ENCODE data around the gene RAP2A. TPM values are rescaled to one million over a fixed set of nuclear protein-coding genes. Genes with fewer than 3 reads are reported as not detected.

The RAP2A gene
- total RNA-seq, 2 donors from 2014 or later, result 31.0 to 39.4 TPM

DNA sequence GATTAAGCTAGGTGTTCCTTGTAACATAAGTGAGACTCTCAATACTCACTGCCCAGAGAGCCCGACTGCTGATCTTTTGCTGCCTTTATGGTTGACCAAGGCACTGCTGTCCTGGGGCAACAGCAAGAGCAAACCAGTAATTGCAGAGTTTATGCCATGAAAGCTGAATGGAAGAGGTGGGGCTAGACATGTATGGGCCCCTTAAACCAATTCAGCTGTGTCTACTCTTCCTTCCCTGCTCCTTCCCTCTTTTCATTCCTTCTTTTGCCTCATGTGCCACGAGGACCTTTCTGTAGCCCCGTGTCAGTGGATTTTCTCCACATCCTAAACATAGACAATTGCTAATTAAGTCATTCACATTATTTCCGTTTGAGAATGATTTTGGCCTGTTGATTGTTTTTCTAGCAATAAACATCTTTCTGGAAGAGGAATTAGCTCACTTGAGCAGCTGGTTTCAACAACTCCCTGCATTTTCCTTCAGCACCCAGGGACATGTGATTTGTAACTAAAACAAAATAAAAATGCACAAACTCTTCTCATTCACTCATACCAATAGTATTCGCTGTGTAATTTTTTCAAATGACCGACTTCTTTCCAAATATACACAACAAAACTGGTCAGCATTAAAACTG, 40.5 kb downstream of the RAP2A start:
- no peak overlapping the region for H3K4me3 ChIP-seq
- peaks cover 0 to 9% of the 10 kb centered on the region in 2 donors for H3K4me1 ChIP-seq (ENCODE audit: control insufficient read depth in 1 of 2, low read depth in 2 of 2)
- DNase-seq (ENCODE audit: low spot score) (no peak), ATAC-seq (ENCODE audit: insufficient number of reproducible peaks, low FRiP score, low read depth) (no peak)
- no peaks in the 10 kb centered on the region for H3K9me3 ChIP-seq
- no peak overlapping the region for H3K27ac ChIP-seq
- H3K27me3 ChIP-seq (replicated peaks; ENCODE audit: insufficient read depth), result no peaks in the 10 kb centered on the region
- no peaks in the 10 kb centered on the region for H3K36me3 ChIP-seq
- TF ChIP-seq, protein P1, sequence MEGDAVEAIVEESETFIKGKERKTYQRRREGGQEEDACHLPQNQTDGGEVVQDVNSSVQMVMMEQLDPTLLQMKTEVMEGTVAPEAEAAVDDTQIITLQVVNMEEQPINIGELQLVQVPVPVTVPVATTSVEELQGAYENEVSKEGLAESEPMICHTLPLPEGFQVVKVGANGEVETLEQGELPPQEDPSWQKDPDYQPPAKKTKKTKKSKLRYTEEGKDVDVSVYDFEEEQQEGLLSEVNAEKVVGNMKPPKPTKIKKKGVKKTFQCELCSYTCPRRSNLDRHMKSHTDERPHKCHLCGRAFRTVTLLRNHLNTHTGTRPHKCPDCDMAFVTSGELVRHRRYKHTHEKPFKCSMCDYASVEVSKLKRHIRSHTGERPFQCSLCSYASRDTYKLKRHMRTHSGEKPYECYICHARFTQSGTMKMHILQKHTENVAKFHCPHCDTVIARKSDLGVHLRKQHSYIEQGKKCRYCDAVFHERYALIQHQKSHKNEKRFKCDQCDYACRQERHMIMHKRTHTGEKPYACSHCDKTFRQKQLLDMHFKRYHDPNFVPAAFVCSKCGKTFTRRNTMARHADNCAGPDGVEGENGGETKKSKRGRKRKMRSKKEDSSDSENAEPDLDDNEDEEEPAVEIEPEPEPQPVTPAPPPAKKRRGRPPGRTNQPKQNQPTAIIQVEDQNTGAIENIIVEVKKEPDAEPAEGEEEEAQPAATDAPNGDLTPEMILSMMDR (IDR thresholded peaks at IDR 0.05), result no peak

DNA sequence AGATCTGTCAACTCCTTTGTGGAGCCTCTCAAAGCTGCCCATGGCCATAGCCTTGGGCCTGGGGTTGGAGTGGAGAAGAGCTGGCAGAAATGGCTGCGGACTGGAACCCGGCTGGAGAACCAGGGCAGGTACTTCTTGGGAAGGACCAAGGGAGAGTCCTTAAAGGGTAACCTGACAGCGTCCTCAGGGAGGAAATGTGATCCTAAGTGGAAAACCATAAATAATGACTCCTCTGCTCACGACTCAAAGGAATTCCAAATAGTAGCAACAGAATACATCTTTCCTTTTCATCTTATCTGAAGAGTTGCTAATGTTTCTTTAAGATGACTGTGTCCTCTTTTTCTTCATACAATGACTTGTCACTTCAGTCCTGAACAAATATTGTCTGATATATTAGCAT, 41.0 kb downstream of the RAP2A start:
- Histone ChIP-seq H3K9me3 (no peaks in the 10 kb centered on the region), H3K36me3 (no peaks in the 10 kb centered on the region), H3K27me3 (replicated peaks; ENCODE audit: insufficient read depth) (no peaks in the 10 kb centered on the region), H3K4me1 (ENCODE audit: control insufficient read depth in 1 of 2, low read depth in 2 of 2) (peaks cover 0 to 14% of the 10 kb centered on the region in 2 donors), H3K27ac (no peak overlapping the region), H3K4me3 (no peak overlapping the region)
- TF ChIP-seq, protein P1 (IDR thresholded peaks at IDR 0.05), result no peak
- no peak for DNase-seq (ENCODE audit: low spot score)
- ATAC-seq (ENCODE audit: insufficient number of reproducible peaks, low FRiP score, low read depth), result no peak

DNA sequence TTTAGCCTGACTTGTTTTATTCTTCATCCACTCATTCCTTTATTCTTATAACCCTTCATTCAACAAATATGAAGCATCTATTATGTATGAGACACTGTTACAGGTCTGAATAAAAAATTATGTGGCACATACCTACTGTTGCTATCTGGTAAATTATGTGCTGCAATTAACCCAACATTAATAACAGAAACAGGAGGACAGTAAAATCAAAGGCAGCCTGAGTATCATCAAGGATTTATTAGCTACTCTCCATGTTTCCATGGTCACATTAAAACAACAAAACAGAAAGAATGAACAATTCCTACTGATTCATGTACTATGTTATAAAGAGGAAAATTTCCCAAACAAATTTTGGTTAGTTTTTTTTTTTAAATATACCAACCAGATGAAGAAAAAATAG, 43.9 kb downstream of the RAP2A start:
- H3K4me3 ChIP-seq, result no peak overlapping the region
- no peak overlapping the region for H3K27ac ChIP-seq
- no peaks in the 10 kb centered on the region for H3K36me3 ChIP-seq
- ATAC-seq (ENCODE audit: insufficient number of reproducible peaks, low FRiP score, low read depth), result no peak
- H3K27me3 ChIP-seq (replicated peaks; ENCODE audit: insufficient read depth), result no peaks in the 10 kb centered on the region
- DNase-seq (ENCODE audit: low spot score), result no peak
- no peaks in the 10 kb centered on the region for H3K9me3 ChIP-seq
- H3K4me1 ChIP-seq (ENCODE audit: control insufficient read depth in 1 of 2, low read depth in 2 of 2), result peaks cover 0 to 14% of the 10 kb centered on the region in 2 donors
- TF ChIP-seq, protein P1 (IDR thresholded peaks at IDR 0.05), result no peak

DNA sequence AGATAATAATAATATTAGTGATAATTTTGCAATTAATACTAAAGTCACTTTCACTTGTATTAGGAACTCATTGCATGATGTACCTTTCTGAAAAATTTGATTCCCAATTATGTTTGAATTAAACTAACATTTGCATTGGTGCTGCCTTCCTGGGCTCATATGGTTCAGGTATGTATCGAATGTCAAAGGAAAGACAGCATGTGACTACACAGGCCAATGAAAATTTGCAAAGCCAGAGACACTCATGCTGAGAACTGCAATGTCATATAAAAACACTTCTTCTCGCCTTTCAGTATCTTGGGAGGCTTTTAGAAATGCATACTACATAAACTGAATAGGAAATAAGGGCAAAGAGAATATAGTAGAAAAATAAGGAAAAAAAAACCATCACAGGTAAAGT, 44.3 kb downstream of the RAP2A start:
- no peaks in the 10 kb centered on the region for H3K9me3 ChIP-seq
- H3K36me3 ChIP-seq, result no peaks in the 10 kb centered on the region
- TF ChIP-seq, protein P1 (IDR thresholded peaks at IDR 0.05), result no peak
- no peak overlapping the region for H3K27ac ChIP-seq
- DNase-seq (ENCODE audit: low spot score), result no peak
- no peak for ATAC-seq (ENCODE audit: insufficient number of reproducible peaks, low FRiP score, low read depth)
- no peaks in the 10 kb centered on the region for H3K27me3 ChIP-seq (replicated peaks; ENCODE audit: insufficient read depth)
- peaks cover 0 to 14% of the 10 kb centered on the region in 2 donors for H3K4me1 ChIP-seq (ENCODE audit: control insufficient read depth in 1 of 2, low read depth in 2 of 2)
- H3K4me3 ChIP-seq, result no peak overlapping the region

DNA sequence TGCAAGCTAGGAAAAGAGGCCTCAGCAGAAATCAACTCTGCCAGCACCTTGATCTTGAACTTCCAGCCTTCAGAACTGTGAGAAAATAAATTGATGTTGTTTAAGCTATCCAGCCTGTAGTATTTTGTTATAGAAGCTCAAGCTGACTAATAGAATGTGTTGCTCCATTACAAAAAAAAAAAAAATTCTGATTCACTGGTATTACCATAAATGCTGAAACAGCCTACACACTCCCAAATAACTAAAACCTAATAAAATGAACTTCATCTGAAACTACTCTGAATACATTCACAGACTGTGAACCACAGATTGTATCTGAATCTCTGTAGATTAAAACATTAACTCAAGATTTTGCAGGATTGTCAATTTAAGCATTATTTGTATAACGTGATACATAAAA, 49.5 kb downstream of the RAP2A start:
- Histone ChIP-seq H3K4me1 (ENCODE audit: control insufficient read depth in 1 of 2, low read depth in 2 of 2) (peaks cover 0 to 9% of the 10 kb centered on the region in 2 donors), H3K36me3 (no peaks in the 10 kb centered on the region), H3K27me3 (replicated peaks; ENCODE audit: insufficient read depth) (no peaks in the 10 kb centered on the region), H3K4me3 (no peak overlapping the region), H3K27ac (no peak overlapping the region), H3K9me3 (no peaks in the 10 kb centered on the region)
- TF ChIP-seq, protein P1 (IDR thresholded peaks at IDR 0.05), result no peak
- ATAC-seq (ENCODE audit: insufficient number of reproducible peaks, low FRiP score, low read depth) (no peak), DNase-seq (ENCODE audit: low spot score) (no peak)

Data from thoracic aorta (tissue), 2 donors.